GM10266 (cell line): ENCODE measurements around the gene SORBS1.
A peak's percentile ranks its signal among the peaks of the same experiment; 100 is the strongest.

Experiments
- DNase-seq: peaks from one replicate; pipeline ENCODE4 v3.0.0; 2012; ENCODE audit errors: extremely low spot score
- TF ChIP-seq, protein P1 (sequence below): IDR thresholded peaks from 2 replicates; pipeline ENCODE4 v1.5.1; 2012; ENCODE audit warnings: mild to moderate bottlenecking, low read depth; ENCODE audit not compliant: control insufficient read depth, insufficient read depth; ENCODE audit errors: missing control alignments

The SORBS1 gene

DNA sequence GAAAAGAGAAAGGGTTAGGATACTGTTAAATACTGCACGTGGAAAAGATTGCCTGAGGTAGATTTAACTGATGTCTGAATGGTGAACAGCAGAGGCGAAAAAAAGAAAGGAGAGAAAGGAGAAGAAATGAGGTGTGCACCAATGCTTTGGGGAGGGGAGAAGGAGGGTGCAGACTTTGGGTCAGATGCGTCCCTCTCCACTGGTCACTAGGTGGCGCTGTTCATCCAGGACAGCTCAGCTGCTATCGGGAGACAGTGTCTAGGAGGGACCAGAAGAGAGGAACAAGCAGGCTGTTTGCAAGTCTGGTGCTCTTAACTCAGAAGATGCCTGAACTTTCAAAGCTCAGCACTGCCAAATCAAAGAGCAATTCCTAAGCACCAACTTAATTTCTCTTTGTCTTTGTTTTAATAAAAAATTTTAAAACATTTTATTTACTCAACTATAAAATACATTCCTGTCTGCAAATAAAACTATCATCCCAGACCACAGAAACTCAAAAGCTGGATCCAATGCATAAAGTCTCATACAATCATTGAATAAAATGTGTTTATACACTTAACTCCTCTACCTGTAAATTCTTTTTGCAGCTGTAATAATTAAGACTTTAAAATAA, 186.5 kb downstream of the SORBS1 start:
- DNase-seq, result peak; percentile 73
- TF ChIP-seq, protein P1, sequence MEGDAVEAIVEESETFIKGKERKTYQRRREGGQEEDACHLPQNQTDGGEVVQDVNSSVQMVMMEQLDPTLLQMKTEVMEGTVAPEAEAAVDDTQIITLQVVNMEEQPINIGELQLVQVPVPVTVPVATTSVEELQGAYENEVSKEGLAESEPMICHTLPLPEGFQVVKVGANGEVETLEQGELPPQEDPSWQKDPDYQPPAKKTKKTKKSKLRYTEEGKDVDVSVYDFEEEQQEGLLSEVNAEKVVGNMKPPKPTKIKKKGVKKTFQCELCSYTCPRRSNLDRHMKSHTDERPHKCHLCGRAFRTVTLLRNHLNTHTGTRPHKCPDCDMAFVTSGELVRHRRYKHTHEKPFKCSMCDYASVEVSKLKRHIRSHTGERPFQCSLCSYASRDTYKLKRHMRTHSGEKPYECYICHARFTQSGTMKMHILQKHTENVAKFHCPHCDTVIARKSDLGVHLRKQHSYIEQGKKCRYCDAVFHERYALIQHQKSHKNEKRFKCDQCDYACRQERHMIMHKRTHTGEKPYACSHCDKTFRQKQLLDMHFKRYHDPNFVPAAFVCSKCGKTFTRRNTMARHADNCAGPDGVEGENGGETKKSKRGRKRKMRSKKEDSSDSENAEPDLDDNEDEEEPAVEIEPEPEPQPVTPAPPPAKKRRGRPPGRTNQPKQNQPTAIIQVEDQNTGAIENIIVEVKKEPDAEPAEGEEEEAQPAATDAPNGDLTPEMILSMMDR, result peak; percentile 96

DNA sequence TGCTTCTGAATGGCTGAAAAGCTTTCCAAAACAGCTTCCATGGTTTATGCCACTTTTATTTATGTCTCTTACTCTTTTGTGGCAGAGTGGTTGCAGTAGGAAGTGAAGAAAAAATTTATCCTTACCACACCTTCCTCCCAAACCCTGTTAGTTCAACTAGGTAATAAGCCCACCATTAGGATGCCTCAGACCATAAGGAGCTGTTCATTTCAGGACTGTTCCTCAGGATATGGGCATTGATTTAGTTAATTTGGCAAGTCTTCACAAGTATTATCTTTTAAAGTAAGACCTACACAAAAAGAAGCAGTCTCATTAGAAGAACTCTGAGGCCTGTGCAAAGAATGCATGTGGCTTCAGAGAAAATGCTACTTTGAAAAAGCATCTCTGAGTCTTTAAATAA, 187.5 kb downstream of the SORBS1 start:
- TF ChIP-seq, protein P1, result no peak
- no peak for DNase-seq

DNA sequence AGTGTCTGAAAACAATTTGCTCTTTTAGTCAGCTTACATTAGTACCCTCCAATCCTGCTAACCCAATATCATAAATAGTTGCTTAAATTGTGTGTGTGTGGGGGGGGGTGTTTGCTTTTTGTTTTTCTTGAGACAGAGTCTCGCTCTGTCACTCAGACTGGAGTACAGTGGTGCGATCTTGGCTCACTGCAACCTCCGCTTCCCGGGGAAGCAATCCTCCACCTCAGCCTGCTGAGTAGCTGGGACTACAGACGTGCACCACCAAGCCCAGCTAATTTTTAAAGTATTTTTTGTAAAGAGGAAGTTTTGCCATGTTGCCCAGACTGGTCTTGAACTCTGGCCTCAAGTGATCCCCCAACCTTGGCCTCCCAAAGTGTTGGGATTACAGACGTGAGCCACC, 196.8 kb downstream of the SORBS1 start:
- TF ChIP-seq, protein P1, result no peak
- DNase-seq, result no peak

DNA sequence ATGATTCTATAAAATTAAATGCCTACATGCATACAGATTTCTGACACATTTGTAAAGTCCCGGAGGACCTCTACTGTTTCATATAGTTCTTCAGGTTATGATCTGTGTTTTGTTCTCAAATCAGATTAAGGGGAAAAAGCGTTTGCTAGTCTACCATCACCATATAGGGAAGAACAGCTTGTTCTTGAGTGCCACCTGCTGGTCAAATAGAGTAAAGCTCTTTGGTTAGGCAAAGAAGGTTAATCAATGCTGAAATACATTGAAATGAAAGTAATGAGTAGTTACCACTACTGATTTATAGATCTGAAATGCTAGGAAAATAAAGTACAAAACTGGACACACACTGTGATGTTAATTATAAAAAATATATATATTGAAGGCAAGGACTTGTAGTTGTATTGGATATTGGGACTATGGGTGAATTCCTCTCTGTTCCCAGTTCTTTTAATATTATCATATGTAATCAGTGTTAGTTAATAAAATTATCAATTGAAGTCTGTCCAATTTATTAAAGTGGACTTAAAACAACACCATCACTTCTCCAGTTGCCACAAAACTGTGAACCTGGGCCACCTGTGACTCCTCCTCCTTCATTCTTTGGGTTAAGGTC, 197.8 kb downstream of the SORBS1 start:
- DNase-seq, result peak; percentile 69

DNA sequence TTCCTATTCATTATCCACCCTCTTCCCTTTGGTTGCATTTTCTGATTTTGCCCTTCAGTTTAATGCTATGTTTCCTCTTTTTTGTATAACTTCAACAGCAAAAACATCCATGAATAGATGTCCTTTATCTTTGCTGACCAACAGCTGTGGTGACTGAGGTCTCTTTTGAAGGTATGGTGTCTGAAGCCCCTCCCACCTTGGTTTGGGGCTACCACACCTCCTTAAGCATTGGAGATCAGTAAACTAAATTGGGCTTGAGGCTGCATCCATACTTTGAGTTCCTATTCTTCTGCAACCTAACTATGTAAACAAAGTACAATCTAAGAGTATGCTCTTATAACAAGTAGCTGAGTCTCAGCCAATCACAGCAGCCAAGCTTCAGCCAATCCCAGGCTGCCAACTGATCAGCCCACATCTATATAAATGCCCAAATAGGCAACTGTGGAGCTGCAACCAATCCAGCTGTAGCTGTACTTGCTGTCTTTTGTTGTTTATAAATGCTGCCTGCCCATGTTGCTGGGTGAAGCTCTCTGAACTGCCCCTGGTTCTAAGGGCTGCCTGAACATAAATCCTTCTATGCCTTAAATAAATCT, 201.0 kb downstream of the SORBS1 start:
- TF ChIP-seq, protein P1, result no peak
- no peak for DNase-seq

More for the DNA sequence above, 197.8 kb downstream of the SORBS1 start:
- TF ChIP-seq, protein P1, result peak; percentile 86

DNA sequence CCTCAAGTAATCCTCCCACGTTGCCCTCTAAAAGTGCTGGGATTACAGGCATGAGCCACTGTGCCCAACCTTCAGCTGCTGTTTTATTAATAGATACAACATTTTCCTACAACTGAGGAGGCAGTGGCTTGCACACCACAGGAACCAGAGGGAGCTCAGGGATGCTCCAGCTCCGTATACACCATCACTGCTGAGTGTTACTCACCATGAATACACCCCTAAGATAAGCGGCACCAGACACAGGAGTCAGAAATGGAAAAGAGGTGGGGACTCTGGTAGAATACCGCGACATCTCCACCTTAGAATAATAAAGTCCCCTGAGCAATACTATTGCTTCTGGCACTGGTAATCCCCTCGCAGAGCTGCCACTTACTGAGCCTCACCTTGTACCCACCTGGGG, 201.7 kb downstream of the SORBS1 start:
- DNase-seq, result no peak
- TF ChIP-seq, protein P1, result no peak
